Esophagus muscularis mucosa (tissue), 4 donors: Measurements from ENCODE around the gene IL22. TPM values are rescaled to one million over a fixed set of nuclear protein-coding genes. Genes with fewer than 3 reads are reported as not detected.

Experiments used
- DNase-seq: peaks from one replicate; pipeline ENCODE4 v3.0.0-alpha.2; 2017; ENCODE audit errors: extremely low spot score
- H3K27ac ChIP-seq, 4 donors: fragments of 200-600 bp; sonication (generic); replicated peaks in 1 of 4; 1 replicate in 3 of 4; 2 replicates in 1 of 4; pipeline ENCODE4 v1.5.1; 2016 to 2019; ENCODE audit warnings: mild to moderate bottlenecking in 1 of 4
- H3K27me3 ChIP-seq, 4 donors: fragments of 200-600 bp; sonication (generic); one replicate each; pipeline versions ENCODE4 v1.5.1 to v1.6.0; 2016 to 2019
- H3K36me3 ChIP-seq, 4 donors: fragments of 200-600 bp; sonication (generic); one replicate each; pipeline ENCODE4 v1.5.1; 2016 to 2019
- H3K4me1 ChIP-seq, 4 donors: fragments of 200-600 bp; sonication (generic); one replicate each; pipeline ENCODE4 v1.5.1; 2016 to 2019
- H3K4me3 ChIP-seq, 4 donors: fragments of 200-600 bp; sonication (generic); 1 replicate in 2 of 4; 2 replicates in 2 of 4; pipeline ENCODE4 v1.5.1; 2016 to 2019; ENCODE audit warnings: mild to moderate bottlenecking in 4 of 4, moderate library complexity in 1 of 4
- H3K9me3 ChIP-seq, 4 donors: fragments of 200-600 bp; sonication (generic); 1 replicate in 3 of 4; 2 replicates in 1 of 4; pipeline ENCODE4 v1.5.1; 2016 to 2019
- EP300 ChIP-seq: sonication (generic); formaldehyde crosslinking; IDR thresholded peaks from one replicate; pipeline ENCODE4 v1.6.1; 2017; ENCODE audit warnings: antibody characterized with exemption
- POLR2A ChIP-seq: fragments of 450-650 bp; IDR thresholded peaks from one replicate; pipeline ENCODE4 v1.6.1; 2017; ENCODE audit warnings: antibody characterized with exemption, moderate library complexity, mild to moderate bottlenecking, low read depth
- POLR2AphosphoS5 ChIP-seq, 2 donors: sonication (generic); formaldehyde crosslinking; IDR thresholded peaks; one replicate each; pipeline ENCODE4 v1.6.1; 2017; ENCODE audit warnings: antibody characterized with exemption in 2 of 2
- WGBS: methylation state at CpG from one replicate; pipeline ENCODE4 v1.1.5; 2018; 5-methylcytosine and 5-hydroxymethylcytosine counted together
- intact Hi-C: fragments of 100-400 bp; cut with DNase I; formaldehyde crosslinking; loops from one replicate; pipeline ENCODE4 v1.15.1; 2023
- total RNA-seq, 4 donors: library from RNA; depleted of rRNA; stranded (reverse); fragments of >200 nt; gene quantifications; one replicate each; pipeline versions ENCODE4 v1.1.0 to v1.2.1, GENCODE V29; 2016
- TF ChIP-seq, protein P1 (sequence below), 3 experiments: fragments of 200-600 bp in 2 of 3; fragments of 450-650 bp in 1 of 3; sonication (generic) in 2 of 3; IDR thresholded peaks; one replicate each; pipeline ENCODE4 v1.5.1; 2017 to 2019; ENCODE audit warnings: antibody characterized with exemption in 3 of 3, mild to moderate bottlenecking in 2 of 3, moderate library complexity in 1 of 3

IL22 gene
- total RNA-seq, 4 donors from 2014 or later = not detected

DNA sequence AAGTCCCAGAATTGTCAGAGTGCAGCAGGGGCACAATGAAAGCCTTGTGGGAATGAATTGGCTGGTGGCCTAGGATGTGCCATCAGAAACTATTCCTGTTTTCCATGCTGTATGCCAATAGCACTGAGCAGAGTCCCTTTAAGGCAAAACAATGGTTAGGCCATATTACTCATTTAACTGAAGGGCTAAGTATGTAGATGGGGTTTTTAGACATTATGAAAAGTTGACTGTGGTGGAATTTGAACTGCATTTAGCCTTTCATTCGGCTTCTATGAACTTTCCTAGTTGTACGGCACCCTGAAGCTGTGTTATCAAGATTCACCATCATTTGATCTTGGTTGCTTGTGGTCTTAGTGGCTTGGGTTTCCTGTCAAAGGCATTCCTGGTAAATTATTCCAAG lies 52.5 kb downstream of the IL22 start:
- Histone ChIP-seq H3K4me3 (no peak overlapping the region), H3K36me3 (no peaks in the 10 kb centered on the region), H3K9me3 (no peaks in the 10 kb centered on the region), H3K27me3 (no peaks in the 10 kb centered on the region), H3K27ac (no peak overlapping the region), H3K4me1 (no peaks in the 10 kb centered on the region)
- TF ChIP-seq POLR2AphosphoS5 (IDR thresholded peaks at IDR 0.05) (no peak), EP300 (no peak), POLR2A (no peak)
- TF ChIP-seq, protein P1, sequence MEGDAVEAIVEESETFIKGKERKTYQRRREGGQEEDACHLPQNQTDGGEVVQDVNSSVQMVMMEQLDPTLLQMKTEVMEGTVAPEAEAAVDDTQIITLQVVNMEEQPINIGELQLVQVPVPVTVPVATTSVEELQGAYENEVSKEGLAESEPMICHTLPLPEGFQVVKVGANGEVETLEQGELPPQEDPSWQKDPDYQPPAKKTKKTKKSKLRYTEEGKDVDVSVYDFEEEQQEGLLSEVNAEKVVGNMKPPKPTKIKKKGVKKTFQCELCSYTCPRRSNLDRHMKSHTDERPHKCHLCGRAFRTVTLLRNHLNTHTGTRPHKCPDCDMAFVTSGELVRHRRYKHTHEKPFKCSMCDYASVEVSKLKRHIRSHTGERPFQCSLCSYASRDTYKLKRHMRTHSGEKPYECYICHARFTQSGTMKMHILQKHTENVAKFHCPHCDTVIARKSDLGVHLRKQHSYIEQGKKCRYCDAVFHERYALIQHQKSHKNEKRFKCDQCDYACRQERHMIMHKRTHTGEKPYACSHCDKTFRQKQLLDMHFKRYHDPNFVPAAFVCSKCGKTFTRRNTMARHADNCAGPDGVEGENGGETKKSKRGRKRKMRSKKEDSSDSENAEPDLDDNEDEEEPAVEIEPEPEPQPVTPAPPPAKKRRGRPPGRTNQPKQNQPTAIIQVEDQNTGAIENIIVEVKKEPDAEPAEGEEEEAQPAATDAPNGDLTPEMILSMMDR (IDR thresholded peaks at IDR 0.05) = no peak
- WGBS = 92% methylated on average over 2 of the region's 2 CpGs
- intact Hi-C loops = no loop called here
- no peak for DNase-seq

DNA sequence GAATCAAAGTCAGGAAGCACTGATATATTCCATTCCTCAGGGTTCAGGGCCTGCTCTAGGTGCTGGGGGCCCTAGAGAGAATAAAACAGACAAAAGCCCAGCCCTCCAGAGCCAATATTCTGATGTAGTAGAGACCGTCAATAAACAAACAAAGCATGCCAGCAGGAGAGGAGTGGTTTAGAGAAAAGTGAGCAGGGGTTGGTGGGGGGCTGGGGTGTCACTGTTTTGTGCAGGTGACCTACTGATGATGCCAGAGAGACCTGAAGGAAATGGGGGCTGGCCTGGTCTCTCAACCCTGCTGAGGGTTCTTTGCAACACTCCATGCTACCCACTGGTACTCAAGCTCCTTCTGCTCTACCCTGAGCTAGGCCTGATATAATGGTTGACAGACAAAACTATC lies 54.3 kb downstream of the IL22 start:
- intact Hi-C loops = no loop called here
- DNase-seq = no peak
- Histone ChIP-seq H3K4me3 (no peak overlapping the region), H3K27ac (no peak overlapping the region), H3K27me3 (no peaks in the 10 kb centered on the region), H3K9me3 (no peaks in the 10 kb centered on the region), H3K4me1 (no peaks in the 10 kb centered on the region), H3K36me3 (no peaks in the 10 kb centered on the region)
- 100% methylated on average over 1 of the region's 1 CpG for WGBS
- TF ChIP-seq POLR2AphosphoS5 (IDR thresholded peaks at IDR 0.05) (no peak), EP300 (no peak), POLR2A (no peak)
- TF ChIP-seq, protein P1 (IDR thresholded peaks at IDR 0.05) = no peak

DNA sequence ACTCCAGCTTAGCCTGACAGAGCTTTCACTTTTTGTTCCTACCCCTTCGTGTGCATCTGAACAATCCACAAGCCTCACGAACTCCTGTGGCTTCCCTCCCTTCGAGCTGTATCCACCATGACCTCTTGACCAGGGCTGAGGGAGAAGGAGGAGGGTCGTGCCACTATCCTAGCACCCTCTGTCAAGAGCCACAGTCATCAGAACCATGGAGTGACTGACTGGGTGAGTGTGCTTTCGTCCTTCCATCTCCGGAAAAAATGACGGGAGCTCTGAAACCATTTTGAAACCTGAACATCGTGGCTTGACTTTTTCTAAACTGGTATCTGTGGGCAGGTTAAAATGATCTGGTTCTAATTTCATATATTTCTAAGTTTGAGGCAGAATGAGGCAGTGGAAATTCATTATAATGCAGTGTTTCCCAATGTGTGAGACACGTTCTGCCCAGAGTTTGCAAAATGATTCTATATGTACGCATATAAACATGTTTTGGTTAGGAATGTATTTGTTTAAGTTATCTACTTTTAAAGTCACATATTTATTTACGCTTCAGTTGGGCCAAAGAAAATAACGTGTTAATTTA lies 54.8 kb downstream of the IL22 start:
- intact Hi-C loops = no loop called here
- no peak overlapping the region for H3K4me3 ChIP-seq
- no peaks in the 10 kb centered on the region for H3K9me3 ChIP-seq
- no peaks in the 10 kb centered on the region for H3K27me3 ChIP-seq
- no peaks in the 10 kb centered on the region for H3K36me3 ChIP-seq
- TF ChIP-seq POLR2A (no peak), POLR2AphosphoS5 (IDR thresholded peaks at IDR 0.05) (no peak)
- no peaks in the 10 kb centered on the region for H3K4me1 ChIP-seq
- DNase-seq = no peak
- 80% methylated on average over 12 of the region's 12 CpGs for WGBS
- no peak overlapping the region for H3K27ac ChIP-seq

Other genes starting within 250 kb of the IL22 start
- not detected for gene IFNG, start 93.9 kb downstream of the IL22 start, total RNA-seq
- gene IL26, start 27.8 kb downstream of the IL22 start, total RNA-seq = not detected
- gene MDM1, start 78.8 kb upstream of the IL22 start, total RNA-seq = 10 to 100 TPM; 11.3 to 33.2 (median 14.7) TPM